ENCODE measurements around the gene B3GALT6.

- TF ChIP-seq CTCF (IDR thresholded peaks at IDR 0.05) (no peak), POLR2A (IDR thresholded peaks at IDR 0.05) (no peak)
Observed at GRCh38 chr1:1242461-1243265, 10.6 kb downstream of the B3GALT6 start.

All from body of pancreas (tissue), 4 donors.